Measurements from ENCODE around the gene RPL7A. TPM values are rescaled to one million over a fixed set of nuclear protein-coding genes. Genes with fewer than 3 reads are reported as not detected.
"Not testable (repeated sequence)": the region's sequence is repeated elsewhere in the genome, so short reads cannot be mapped to it uniquely, and the experiment has no call there.

The RPL7A gene
- total RNA-seq, 2 experiments from 2014 or later: 2,867 to 2,961 TPM

GRCh38 chr9:133323211-133323610 is 24.8 kb upstream of the RPL7A start:
- no peaks in the 10 kb centered on the region for H3K79me2 ChIP-seq (ENCODE audit: insufficient read depth, low read depth, low read length)
- no peaks in the 10 kb centered on the region for H3K4me1 ChIP-seq (ENCODE audit: insufficient read depth, low read length, poor library complexity, severe bottlenecking)
- no peak overlapping the region for H3K4me3 ChIP-seq (ENCODE audit: low read depth, low read length, poor library complexity, severe bottlenecking)
- H4K20me1 ChIP-seq (ENCODE audit: insufficient read depth, low read length): no peaks in the 10 kb centered on the region
- no peaks in the 10 kb centered on the region for H3K9me3 ChIP-seq (ENCODE audit: low read length)
- BruUV-seq (replicated peaks): no TSS peak
- ChIA-PET CTCF (ENCODE audit: unreplicated experiment) (no interaction called here), POLR2A (no interaction called here)
- intact Hi-C loops (cut with micrococcal nuclease; ENCODE audit: unreplicated experiment): no loop called here
- H3K4me2 ChIP-seq (ENCODE audit: low read length): no peak overlapping the region
- no peak overlapping the region for H2AFZ ChIP-seq (ENCODE audit: low read length)
- H3K9me2 ChIP-seq (ENCODE audit: insufficient read depth, low read length): no peaks in the 10 kb centered on the region
- no peaks in the 10 kb centered on the region for H3K36me3 ChIP-seq (ENCODE audit: insufficient read depth, low read length)
- H3K27ac ChIP-seq (ENCODE audit: low read depth, low read length, poor library complexity, severe bottlenecking): no peak overlapping the region
- no peak for TF ChIP-seq EZH2phosphoT487 (IDR thresholded peaks at IDR 0.05; ENCODE audit: borderline replicate concordance, low read depth, low read length)
- no peak for TF ChIP-seq CTCF (conservative IDR thresholded peaks at IDR 0.05; ENCODE audit: low read length)
- no peak for DNase-seq (ENCODE audit: low spot score)

- no peaks in the 10 kb centered on the region for H3K9me3 ChIP-seq (ENCODE audit: low read length)
- intact Hi-C loops (cut with micrococcal nuclease; ENCODE audit: unreplicated experiment): no loop called here
- peaks cover 2% of the 10 kb centered on the region; the same call in 1 of the 2 replicates for H3K36me3 ChIP-seq (ENCODE audit: insufficient read depth, low read length)
- BruUV-seq (replicated peaks): no TSS peak
- no peak overlapping the region for H2AFZ ChIP-seq (ENCODE audit: low read length)
- no peak overlapping the region for H3K4me3 ChIP-seq (ENCODE audit: low read depth, low read length, poor library complexity, severe bottlenecking)
- no peak overlapping the region for H3K27ac ChIP-seq (ENCODE audit: low read depth, low read length, poor library complexity, severe bottlenecking)
- H3K4me1 ChIP-seq (ENCODE audit: insufficient read depth, low read length, poor library complexity, severe bottlenecking): no peaks in the 10 kb centered on the region
- no peaks in the 10 kb centered on the region for H3K79me2 ChIP-seq (ENCODE audit: insufficient read depth, low read depth, low read length)
- no peak overlapping the region for H3K4me2 ChIP-seq (ENCODE audit: low read length)
- TF ChIP-seq CTCF (conservative IDR thresholded peaks at IDR 0.05; ENCODE audit: low read length) (no peak), EZH2phosphoT487 (IDR thresholded peaks at IDR 0.05; ENCODE audit: borderline replicate concordance, low read depth, low read length) (no peak)
- no peak for DNase-seq (ENCODE audit: low spot score)
- H3K9me2 ChIP-seq (ENCODE audit: insufficient read depth, low read length): no peaks in the 10 kb centered on the region
- POLR2A ChIA-PET: no interaction called here
- no peaks in the 10 kb centered on the region for H4K20me1 ChIP-seq (ENCODE audit: insufficient read depth, low read length)
- CTCF ChIA-PET (ENCODE audit: unreplicated experiment): no interaction called here
Observed at GRCh38 chr9:133323991-133324703, 23.9 kb upstream of the RPL7A start.

- peaks cover 30% of the 10 kb centered on the region for H3K36me3 ChIP-seq (ENCODE audit: insufficient read depth, low read length)
- H3K4me1 ChIP-seq (ENCODE audit: insufficient read depth, low read length, poor library complexity, severe bottlenecking); H3K9me2 ChIP-seq (ENCODE audit: insufficient read depth, low read length); H2AFZ ChIP-seq (ENCODE audit: low read length); H4K20me1 ChIP-seq (ENCODE audit: insufficient read depth, low read length); H3K4me2 ChIP-seq (ENCODE audit: low read length); H3K79me2 ChIP-seq (ENCODE audit: insufficient read depth, low read depth, low read length); CTCF ChIA-PET (ENCODE audit: unreplicated experiment); H3K27ac ChIP-seq (ENCODE audit: low read depth, low read length, poor library complexity, severe bottlenecking); BruUV-seq (replicated peaks); H3K4me3 ChIP-seq (ENCODE audit: low read depth, low read length, poor library complexity, severe bottlenecking); DNase-seq (ENCODE audit: low spot score); H3K9me3 ChIP-seq (ENCODE audit: low read length); POLR2A ChIA-PET: not testable (repeated sequence)
- intact Hi-C loops (cut with micrococcal nuclease; ENCODE audit: unreplicated experiment): loop anchor here (5.0 kb wide), 1 partner anchor 140 kb away; no protein-coding TSS in a partner anchor
Observed at GRCh38 chr9:133327021-133327420, 21.0 kb upstream of the RPL7A start.

All from OCI-LY7 (cell line).